H9 (cell line): Measurements from ENCODE around the gene KRTAP23-1. TPM values are rescaled to one million over a fixed set of nuclear protein-coding genes. Genes with fewer than 3 reads are reported as not detected.

Source experiments
- DNase-seq: peaks from one replicate; pipeline ENCODE4 v3.0.0-alpha.2; 2017
- H2AFZ ChIP-seq: one replicate; pipeline ENCODE4 v1.6.1; 2013; ENCODE audit warnings: mild to moderate bottlenecking, low read length, control low read depth, moderate library complexity
- H2AK5ac ChIP-seq: 2 replicates; pipeline ENCODE4 v1.6.1; 2013; ENCODE audit warnings: low read length, control low read depth, mixed read lengths; ENCODE audit not compliant: insufficient read length
- H2BK120ac ChIP-seq: one replicate; pipeline ENCODE4 v1.6.1; 2013; ENCODE audit warnings: low read depth, mild to moderate bottlenecking, low read length, control low read depth, inconsistent platforms; ENCODE audit not compliant: poor library complexity, severe bottlenecking
- H2BK12ac ChIP-seq: 2 replicates; pipeline ENCODE4 v1.6.1; 2013; ENCODE audit warnings: low read length, control low read depth, mixed read lengths, low read depth; ENCODE audit not compliant: insufficient read length
- H2BK15ac ChIP-seq: 2 replicates; pipeline ENCODE4 v1.6.1; 2013; ENCODE audit warnings: low read depth, low read length, control low read depth
- H2BK20ac ChIP-seq: one replicate; pipeline ENCODE4 v1.6.1; 2013; ENCODE audit warnings: low read depth, mild to moderate bottlenecking, low read length, control low read depth, inconsistent platforms; ENCODE audit not compliant: poor library complexity, severe bottlenecking
- H2BK5ac ChIP-seq: 2 replicates; pipeline ENCODE4 v1.6.1; 2013; ENCODE audit warnings: low read length, control low read depth, mixed read lengths; ENCODE audit not compliant: insufficient read length
- H3K14ac ChIP-seq: 2 replicates; pipeline ENCODE4 v1.6.1; 2013; ENCODE audit warnings: low read length, control low read depth; ENCODE audit not compliant: insufficient read depth
- H3K18ac ChIP-seq: 2 replicates; pipeline ENCODE4 v1.6.1; 2013; ENCODE audit warnings: low read depth, mild to moderate bottlenecking, mixed read lengths, low read length, control low read depth; ENCODE audit not compliant: insufficient read length
- H3K23ac ChIP-seq: 2 replicates; pipeline ENCODE4 v1.6.1; 2013; ENCODE audit warnings: low read length, control low read depth, mixed read lengths, low read depth; ENCODE audit not compliant: insufficient read length
- H3K23me2 ChIP-seq: 2 replicates; pipeline ENCODE4 v1.6.1; 2013; ENCODE audit warnings: low read depth, mild to moderate bottlenecking, mixed read lengths, low read length, control low read depth; ENCODE audit not compliant: insufficient read length, poor library complexity, severe bottlenecking
- H3K27ac ChIP-seq: 2 replicates; pipeline ENCODE4 v1.5.1; 2013; ENCODE audit warnings: low read length, control low read depth, mixed read lengths, low read depth; ENCODE audit not compliant: insufficient read length
- H3K27me3 ChIP-seq: 2 replicates; pipeline ENCODE4 v1.6.1; 2013; ENCODE audit warnings: low read length, control low read depth, inconsistent platforms; ENCODE audit not compliant: insufficient read depth
- H3K4ac ChIP-seq: 2 replicates; pipeline ENCODE4 v1.6.1; 2013; ENCODE audit warnings: low read depth, mild to moderate bottlenecking, control low read depth, inconsistent platforms, low read length, moderate library complexity
- H3K4me1 ChIP-seq: 2 replicates; pipeline ENCODE4 v1.6.1; 2013; ENCODE audit warnings: low read length, control low read depth, inconsistent platforms; ENCODE audit not compliant: insufficient read depth
- H3K4me2 ChIP-seq: 2 replicates; pipeline ENCODE4 v1.6.1; 2013; ENCODE audit warnings: low read length, control low read depth, mixed read lengths; ENCODE audit not compliant: insufficient read length, insufficient read depth
- H3K56ac ChIP-seq: 2 replicates; pipeline ENCODE4 v1.6.1; 2013; ENCODE audit warnings: low read depth, mild to moderate bottlenecking, mixed read lengths, low read length, control low read depth; ENCODE audit not compliant: insufficient read length
- H3K79me1 ChIP-seq: 2 replicates; pipeline ENCODE4 v1.6.1; 2013; ENCODE audit warnings: low read depth, mild to moderate bottlenecking, moderate library complexity, low read length, control low read depth, inconsistent platforms; ENCODE audit not compliant: insufficient read depth, poor library complexity, severe bottlenecking
- H3K79me2 ChIP-seq: 2 replicates; pipeline ENCODE4 v1.6.1; 2013; ENCODE audit warnings: low read length, control low read depth, inconsistent platforms; ENCODE audit not compliant: insufficient read depth
- H3K9ac ChIP-seq: 2 replicates; pipeline ENCODE4 v1.6.1; 2013; ENCODE audit warnings: low read length, control low read depth, mixed read lengths; ENCODE audit not compliant: insufficient read length; ENCODE audit errors: extremely low read depth
- H3K9me3 ChIP-seq: one replicate; pipeline ENCODE4 v1.6.1; 2013; ENCODE audit warnings: low read depth, low read length, inconsistent platforms; ENCODE audit not compliant: control insufficient read depth
- H3T11ph ChIP-seq: one replicate; pipeline ENCODE4 v1.6.1; 2013; ENCODE audit warnings: mild to moderate bottlenecking, low read length, control low read depth, inconsistent platforms
- H4K20me1 ChIP-seq: one replicate; pipeline ENCODE4 v1.6.1; 2013; ENCODE audit not compliant: control insufficient read depth, insufficient read length, insufficient read depth
- H4K5ac ChIP-seq: 2 replicates; pipeline ENCODE4 v1.6.1; 2013; ENCODE audit warnings: low read depth, mild to moderate bottlenecking, mixed read lengths, low read length, control low read depth; ENCODE audit not compliant: insufficient read length
- H4K8ac ChIP-seq: replicated peaks from 2 replicates; pipeline ENCODE4 v1.6.1; 2013; ENCODE audit warnings: low read length, control low read depth, mixed read lengths, low read depth; ENCODE audit not compliant: insufficient read length
- H4K91ac ChIP-seq: 2 replicates; pipeline ENCODE4 v1.6.1; 2013; ENCODE audit warnings: low read depth, mild to moderate bottlenecking, moderate library complexity, mixed read lengths, low read length, control low read depth; ENCODE audit not compliant: insufficient read length
- H3K27ac Mint-ChIP-seq, 3 experiments: 2 replicates in 2 of 3; 3 replicates in 1 of 3; pipeline ENCODE4 v1.8.0; 2020 to 2021; ENCODE audit warnings: mixed read lengths in 3 of 3, mild to moderate bottlenecking in 1 of 3, moderate library complexity in 1 of 3
- H3K27me3 Mint-ChIP-seq: 2 replicates; pipeline ENCODE4 v1.8.0; 2021; ENCODE audit warnings: low read depth, mild to moderate bottlenecking, moderate library complexity, mixed read lengths
- H3K36me3 Mint-ChIP-seq, 3 experiments: 2 replicates in 2 of 3; 3 replicates in 1 of 3; pipeline ENCODE4 v1.8.0; 2020 to 2021; ENCODE audit warnings: low read depth in 3 of 3, mixed read lengths in 3 of 3; ENCODE audit not compliant: insufficient read depth in 1 of 3
- H3K4me1 Mint-ChIP-seq, 2 experiments: 2 replicates each; pipeline ENCODE4 v1.8.0; 2020; ENCODE audit warnings: mixed read lengths in 2 of 2
- H3K4me3 Mint-ChIP-seq, 2 experiments: 2 replicates in 1 of 2; 3 replicates in 1 of 2; pipeline ENCODE4 v1.8.0; 2020 to 2021; ENCODE audit warnings: mild to moderate bottlenecking in 2 of 2, mixed read lengths in 2 of 2, moderate library complexity in 1 of 2
- H3K9me3 Mint-ChIP-seq, 2 experiments: 2 replicates in 1 of 2; 3 replicates in 1 of 2; pipeline ENCODE4 v1.8.0; 2020; ENCODE audit warnings: mild to moderate bottlenecking in 2 of 2, mixed read lengths in 2 of 2, moderate library complexity in 1 of 2
- total RNA-seq: library from RNA; stranded (reverse); gene quantifications from 2 replicates; pipeline ENCODE4 v1.2.1, GENCODE V29; 2021
- TF ChIP-seq, protein P1 (sequence below): fragments of 200-600 bp; sonication (generic); conservative IDR thresholded peaks from 3 replicates; pipeline ENCODE4 v1.8.0; 2021; ENCODE audit warnings: antibody characterized with exemption, mild to moderate bottlenecking

Gene KRTAP23-1
- total RNA-seq, 1 experiment from 2014 or later, result not detected

DNA sequence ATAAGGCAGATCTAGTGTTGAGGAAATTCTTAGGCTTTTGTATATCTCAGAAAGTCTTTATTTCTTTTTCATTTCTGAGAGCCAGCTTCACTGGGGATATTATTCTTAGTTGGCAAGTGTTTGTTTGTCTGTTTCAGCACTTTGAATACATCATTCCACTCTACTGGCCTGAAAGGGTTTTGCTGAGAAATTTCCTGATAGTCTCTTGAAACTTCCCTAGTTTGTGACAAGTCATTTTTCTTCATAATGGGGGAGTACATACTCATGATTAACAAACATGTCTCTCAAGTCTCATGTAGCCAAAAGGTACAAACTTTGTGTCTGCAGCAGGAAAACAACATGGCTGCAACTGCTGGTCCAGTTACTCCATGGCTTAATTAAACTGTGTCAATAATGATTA is 22.0 kb downstream of the KRTAP23-1 start:
- Histone ChIP-seq H3K79me1 (no peaks in the 10 kb centered on the region), H4K91ac (no peak overlapping the region), H3K9ac (no peak overlapping the region), H3K4ac (no peak overlapping the region), H4K8ac (no peak overlapping the region), H3T11ph (no peak overlapping the region), H2AK5ac (no peak overlapping the region), H3K18ac (no peak overlapping the region), H2BK12ac (no peak overlapping the region), H3K56ac (no peak overlapping the region), H3K23ac (no peak overlapping the region), H3K23me2 (no peaks in the 10 kb centered on the region), H2BK20ac (no peak overlapping the region), H3K14ac (no peak overlapping the region), H3K4me2 (no peak overlapping the region), H4K20me1 (no peaks in the 10 kb centered on the region), H3K4me1 (no peaks in the 10 kb centered on the region), H3K9me3 (no peaks in the 10 kb centered on the region), H3K27me3 (no peaks in the 10 kb centered on the region), H2BK120ac (no peak overlapping the region), H2AFZ (no peak overlapping the region), H4K5ac (no peak overlapping the region), H3K27ac (no peak overlapping the region), H3K79me2 (no peaks in the 10 kb centered on the region), H2BK5ac (no peak overlapping the region), H2BK15ac (no peak overlapping the region)
- H3K27ac Mint-ChIP-seq, result no peak overlapping the region
- TF ChIP-seq, protein P1, sequence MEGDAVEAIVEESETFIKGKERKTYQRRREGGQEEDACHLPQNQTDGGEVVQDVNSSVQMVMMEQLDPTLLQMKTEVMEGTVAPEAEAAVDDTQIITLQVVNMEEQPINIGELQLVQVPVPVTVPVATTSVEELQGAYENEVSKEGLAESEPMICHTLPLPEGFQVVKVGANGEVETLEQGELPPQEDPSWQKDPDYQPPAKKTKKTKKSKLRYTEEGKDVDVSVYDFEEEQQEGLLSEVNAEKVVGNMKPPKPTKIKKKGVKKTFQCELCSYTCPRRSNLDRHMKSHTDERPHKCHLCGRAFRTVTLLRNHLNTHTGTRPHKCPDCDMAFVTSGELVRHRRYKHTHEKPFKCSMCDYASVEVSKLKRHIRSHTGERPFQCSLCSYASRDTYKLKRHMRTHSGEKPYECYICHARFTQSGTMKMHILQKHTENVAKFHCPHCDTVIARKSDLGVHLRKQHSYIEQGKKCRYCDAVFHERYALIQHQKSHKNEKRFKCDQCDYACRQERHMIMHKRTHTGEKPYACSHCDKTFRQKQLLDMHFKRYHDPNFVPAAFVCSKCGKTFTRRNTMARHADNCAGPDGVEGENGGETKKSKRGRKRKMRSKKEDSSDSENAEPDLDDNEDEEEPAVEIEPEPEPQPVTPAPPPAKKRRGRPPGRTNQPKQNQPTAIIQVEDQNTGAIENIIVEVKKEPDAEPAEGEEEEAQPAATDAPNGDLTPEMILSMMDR, result no peak
- H3K27me3 Mint-ChIP-seq, result no peaks in the 10 kb centered on the region
- peaks cover 0 to 10% (median 5%) of the 10 kb centered on the region in 3 experiments; a peak in 4 of 7 replicates for H3K36me3 Mint-ChIP-seq
- H3K4me3 Mint-ChIP-seq, result no peak overlapping the region
- DNase-seq, result no peak
- H3K9me3 Mint-ChIP-seq, result peaks cover 12 to 15% of the 10 kb centered on the region in 2 experiments; a peak in 4 of 5 replicates
- peaks cover 5 to 8% of the 10 kb centered on the region in 2 experiments; a peak in 3 of 4 replicates for H3K4me1 Mint-ChIP-seq
